IPS-NIHi7 (cell line): ENCODE data around the gene FBXL16.
A peak's percentile ranks its signal among the peaks of the same experiment; 100 is the strongest.

ENCODE experiments used
- DNase-seq: peaks from one replicate; pipeline ENCODE4 v3.0.0; 2012; ENCODE audit warnings: mixed read lengths; ENCODE audit errors: extremely low spot score

FBXL16 gene

GRCh38 chr16:662597-662996, 43.0 kb downstream of the FBXL16 start:
- DNase-seq: no peak

GRCh38 chr16:662095-662494, 43.5 kb downstream of the FBXL16 start:
- DNase-seq: no peak

GRCh38 chr16:661184-661821, 44.3 kb downstream of the FBXL16 start:
- DNase-seq: no peak

GRCh38 chr16:660459-661183, 45.0 kb downstream of the FBXL16 start:
- peak; percentile 98 for DNase-seq

GRCh38 chr16:660132-660458, 45.5 kb downstream of the FBXL16 start:
- DNase-seq: no peak

GRCh38 chr16:659618-660017, 46.0 kb downstream of the FBXL16 start:
- no peak for DNase-seq

- no peak for DNase-seq
These were observed 46.7 kb downstream of the FBXL16 start for GRCh38 chr16:658679-659571.

GRCh38 chr16:657487-657886, 48.1 kb downstream of the FBXL16 start:
- DNase-seq: no peak

- DNase-seq: no peak
These were observed 51.6 kb downstream of the FBXL16 start for GRCh38 chr16:654034-654433.

- no peak for DNase-seq
These were observed 52.9 kb downstream of the FBXL16 start for GRCh38 chr16:652454-653305.

GRCh38 chr16:651844-652243, 53.8 kb downstream of the FBXL16 start:
- no peak for DNase-seq

- no peak for DNase-seq
These were observed 56.0 kb downstream of the FBXL16 start for GRCh38 chr16:649631-650030.

- DNase-seq: peak; percentile 97
These were observed 56.6 kb downstream of the FBXL16 start, which contains the start of gene WDR90 for GRCh38 chr16:648781-649589. Gene WDR90, plus strand, starts transcription at chr16:649365. Its CDS starts 52 bp downstream, at chr16:649417.

GRCh38 chr16:648071-648780, 57.4 kb downstream of the FBXL16 start:
- peak; percentile 71 for DNase-seq

GRCh38 chr16:647173-647902, 58.3 kb downstream of the FBXL16 start:
- no peak for DNase-seq

GRCh38 chr16:646679-647172, 58.9 kb downstream of the FBXL16 start:
- DNase-seq: no peak

- DNase-seq: no peak
These were observed 59.5 kb downstream of the FBXL16 start for GRCh38 chr16:645852-646678.

- DNase-seq: no peak
These were observed 61.0 kb downstream of the FBXL16 start for GRCh38 chr16:644556-644955.
